NCI-H774 (cell line): ENCODE results near the gene ADAMTS2.
"Not testable (repeated sequence)": the region's sequence is repeated elsewhere in the genome, so short reads cannot be mapped to it uniquely, and the experiment has no call there.

Experiments
- DNase-seq: peaks from one replicate; lab custom pipeline; 2025; lab: John Stamatoyannopoulos, UW

Gene ADAMTS2

DNA sequence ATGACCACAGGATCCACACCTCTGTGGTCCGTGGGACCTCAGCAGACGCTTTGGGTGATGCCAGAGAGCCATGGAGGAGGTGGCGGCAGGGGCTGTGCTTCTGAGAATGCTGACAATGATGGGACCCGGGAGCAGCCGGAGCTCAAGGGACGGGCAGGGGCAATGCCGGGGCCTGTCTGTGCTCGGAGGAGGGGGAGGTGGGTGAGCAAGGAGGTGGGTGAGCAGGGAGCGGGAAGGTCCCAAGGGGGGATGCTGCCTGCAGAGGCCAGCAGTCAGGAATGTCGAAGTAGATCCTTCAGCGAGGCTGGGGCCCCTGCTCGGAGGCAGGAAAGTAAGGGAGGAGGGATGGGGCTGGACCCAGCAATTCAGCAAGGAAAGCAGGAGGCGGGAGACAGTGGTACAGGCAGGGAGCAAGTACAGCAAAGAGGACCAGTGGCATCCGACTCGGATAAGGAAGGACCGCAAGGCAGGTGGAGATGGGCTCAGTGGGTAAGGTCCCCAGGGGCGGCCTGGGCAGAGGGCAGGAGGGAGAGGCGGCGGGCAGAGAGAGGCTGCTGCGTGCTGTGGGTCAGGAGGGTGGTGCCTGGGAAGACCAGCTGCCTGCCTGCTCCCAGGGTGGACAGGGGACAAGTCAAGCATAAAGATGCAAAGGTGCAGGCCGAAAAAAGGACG is 49.0 kb downstream of the ADAMTS2 start:
- DNase-seq: no peak

DNA sequence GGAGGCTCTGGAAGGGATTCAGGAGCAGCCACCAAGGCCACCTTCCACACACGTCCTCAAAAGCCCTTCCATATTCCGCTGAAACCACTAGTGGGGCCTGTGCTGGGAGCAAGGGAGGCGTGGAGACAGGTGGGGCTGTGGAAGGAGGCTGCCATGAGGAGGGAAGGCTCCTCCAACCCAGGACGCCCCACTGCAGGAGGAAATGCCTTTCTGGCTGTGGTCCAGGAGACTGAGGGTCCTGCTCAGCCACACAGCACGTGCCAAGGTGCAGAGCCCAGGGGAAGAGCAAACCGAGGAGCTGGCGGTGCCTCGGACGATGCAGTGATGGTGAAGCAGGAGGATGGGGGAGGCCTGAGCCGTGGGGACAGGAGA is 49.5 kb downstream of the ADAMTS2 start:
- no peak for DNase-seq

DNA sequence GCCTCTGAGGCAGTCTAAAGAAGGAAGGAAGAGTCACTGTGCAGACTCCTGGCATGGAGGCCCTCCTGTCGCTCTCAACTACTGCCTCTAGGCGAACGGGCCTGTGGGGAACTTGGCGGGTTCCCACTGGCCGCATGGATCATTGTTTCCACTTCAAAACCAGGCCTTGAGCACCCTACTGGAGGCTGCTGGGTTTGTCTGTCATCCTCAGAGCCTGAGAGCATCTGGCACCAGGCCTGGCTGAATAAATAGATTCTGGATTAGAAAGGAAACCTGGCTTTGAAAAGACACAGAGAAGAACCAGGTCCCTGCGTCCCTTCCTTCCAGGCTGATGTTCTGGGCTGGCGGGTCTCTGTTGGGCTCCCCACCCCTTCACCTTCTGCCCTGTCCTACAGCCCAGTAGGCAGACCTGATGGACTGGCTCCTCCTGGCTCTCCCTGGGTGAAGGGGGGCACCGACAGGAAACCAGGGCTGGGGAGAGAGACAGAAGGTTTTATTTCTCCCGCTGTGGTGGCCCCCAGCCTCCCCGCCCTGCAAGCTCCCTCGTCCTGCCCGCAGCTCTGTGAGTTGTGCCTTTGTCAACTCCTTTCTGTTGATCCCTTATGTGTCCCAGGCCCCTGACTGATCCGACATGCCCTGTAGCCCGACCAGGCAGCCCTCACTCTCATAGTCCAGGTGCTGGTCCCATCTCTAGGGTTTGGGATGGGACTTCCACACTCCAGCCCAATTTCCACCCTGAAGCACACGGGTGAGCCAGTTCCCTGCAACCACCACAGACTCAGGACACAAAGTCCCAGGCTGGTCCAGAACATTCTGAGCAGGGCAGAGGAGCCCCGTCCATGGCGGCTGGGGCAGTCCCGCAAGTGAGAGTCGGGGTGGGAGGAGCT is 50.1 kb downstream of the ADAMTS2 start:
- no peak for DNase-seq

DNA sequence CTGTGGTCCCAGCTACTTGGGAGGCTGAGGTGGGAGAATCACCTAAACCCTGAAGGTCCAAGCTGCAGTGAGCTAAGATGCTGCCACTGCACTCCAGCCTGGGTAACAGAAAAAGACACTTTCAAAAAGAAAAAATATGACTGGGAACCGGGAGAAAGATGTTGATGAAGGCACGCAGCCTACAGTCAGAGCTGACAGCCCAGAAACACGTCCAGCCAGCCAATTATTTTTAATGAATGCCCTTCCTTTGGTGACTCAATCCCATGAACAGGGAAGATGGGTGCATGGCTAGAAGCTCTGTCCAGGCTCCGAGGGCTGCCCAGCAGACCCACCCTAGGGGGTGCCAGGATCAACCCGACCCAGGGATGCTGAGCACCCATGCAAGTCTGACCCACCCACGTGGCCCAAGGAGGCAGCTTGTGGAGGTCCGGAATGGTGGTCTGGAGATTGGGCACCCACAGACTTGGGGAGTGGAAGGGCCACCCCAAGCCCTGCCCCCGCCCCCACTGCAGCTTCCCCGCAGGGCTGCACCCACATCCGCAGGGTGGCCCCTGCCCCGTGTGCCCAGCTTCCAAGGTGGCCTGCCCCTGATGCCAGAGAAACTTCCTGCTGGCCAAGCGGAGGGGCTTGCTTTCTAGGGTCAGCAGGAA is 51.0 kb downstream of the ADAMTS2 start:
- DNase-seq: no peak

DNA sequence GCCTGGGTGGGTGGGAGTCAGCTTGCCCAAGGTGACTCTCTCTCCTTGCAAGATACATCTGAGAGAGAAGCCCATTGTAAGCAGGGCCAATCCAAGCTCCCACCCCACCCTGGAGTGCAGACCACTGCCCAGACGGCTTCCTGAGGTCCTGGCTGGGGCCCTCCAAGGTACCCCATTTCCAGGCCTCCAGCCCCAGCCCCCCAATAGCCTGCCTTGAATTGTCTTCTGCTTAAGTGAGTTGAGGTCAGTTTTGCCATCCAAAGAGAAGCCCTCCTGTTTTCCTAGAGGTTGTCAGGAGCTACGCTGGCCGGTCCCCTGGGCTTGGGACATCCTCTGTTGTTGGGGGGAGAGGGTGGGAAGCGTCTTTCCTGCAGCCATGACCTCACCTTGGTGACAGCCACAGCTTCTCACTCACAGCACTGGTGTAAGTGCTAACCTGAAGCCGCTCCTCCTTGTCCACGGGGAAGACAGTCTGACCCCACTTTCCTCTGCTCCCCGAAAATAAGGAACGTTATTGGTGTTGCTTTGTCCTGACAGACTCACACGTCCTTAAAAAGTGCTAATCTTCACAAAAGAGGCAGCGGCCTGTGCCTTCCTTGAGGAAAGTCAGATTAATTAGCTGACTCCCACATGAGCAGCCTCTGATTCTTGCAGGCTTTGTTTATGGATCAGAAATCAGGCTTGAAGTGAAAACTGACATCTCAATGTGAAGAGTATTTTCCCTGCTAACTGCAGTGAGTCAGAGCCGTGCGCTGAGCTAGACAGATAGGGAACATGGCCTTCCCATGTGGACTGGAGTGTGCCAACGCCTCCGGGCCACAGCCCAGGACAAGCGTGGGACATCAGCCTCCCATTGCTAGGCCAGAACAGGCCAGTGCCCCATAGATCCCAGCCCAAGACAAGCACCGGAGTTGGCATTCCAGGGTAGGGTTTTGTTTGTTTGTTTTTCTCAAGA is 52.3 kb downstream of the ADAMTS2 start:
- DNase-seq: no peak

DNA sequence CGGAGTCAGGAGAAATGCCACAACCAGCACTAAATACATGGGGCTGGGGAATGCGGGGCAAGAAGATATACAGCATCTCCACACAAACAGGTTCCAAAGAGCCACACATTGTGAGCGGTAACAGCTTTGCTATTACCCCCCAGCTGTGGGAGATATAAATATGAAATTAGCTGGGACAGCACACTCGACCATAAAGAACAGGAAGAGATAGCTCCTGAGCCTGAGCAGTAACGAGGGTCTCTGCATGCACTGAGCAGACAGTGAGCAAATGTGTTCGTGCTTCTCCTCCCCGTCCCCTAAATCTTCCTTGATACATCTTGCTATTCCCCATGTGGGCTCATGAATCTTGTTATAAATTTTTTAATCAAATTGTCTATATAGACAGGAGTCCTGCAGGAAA is 53.1 kb downstream of the ADAMTS2 start:
- no peak for DNase-seq

DNA sequence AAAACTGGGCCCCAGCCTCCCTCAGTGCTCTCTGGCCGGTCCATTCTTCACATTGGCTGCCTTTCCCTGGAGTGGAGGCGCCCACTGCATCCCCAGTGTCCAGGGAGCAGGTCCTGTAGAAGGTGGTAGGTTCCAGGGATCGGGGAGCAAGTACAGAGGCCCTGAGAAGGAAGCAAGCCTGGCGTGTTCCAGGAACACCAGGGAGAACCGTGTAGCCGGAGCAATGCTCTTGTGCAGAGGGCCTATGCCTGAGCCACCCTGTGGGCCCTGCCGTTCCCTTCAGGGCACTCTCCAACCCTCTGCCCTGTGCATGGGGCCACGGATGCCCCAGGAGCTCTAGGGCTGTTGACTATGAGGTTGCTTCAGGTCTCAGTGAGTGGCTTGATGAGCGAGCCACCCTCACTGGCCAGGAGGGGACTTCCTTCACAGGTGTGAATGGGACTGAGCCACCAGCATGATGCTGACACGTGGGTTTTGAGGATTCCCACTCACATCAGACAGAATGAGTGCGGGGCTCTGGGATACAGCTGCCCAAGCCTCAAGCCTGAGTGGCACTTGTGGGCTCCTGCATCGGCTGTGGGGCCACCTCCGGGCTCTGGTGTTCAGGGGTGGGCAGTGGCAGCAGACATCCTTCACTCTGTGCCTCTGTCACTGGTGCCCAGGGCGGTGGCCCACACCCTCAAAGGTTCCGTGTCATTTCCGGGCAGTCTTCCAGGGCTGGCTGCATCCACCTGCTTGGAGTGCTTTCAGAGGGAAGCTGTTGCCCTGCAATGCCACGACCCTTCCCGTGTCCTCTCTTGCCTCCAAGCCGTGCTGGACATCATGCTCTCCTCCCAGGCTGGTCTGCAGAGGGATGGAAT is 54.4 kb downstream of the ADAMTS2 start:
- no peak for DNase-seq

DNA sequence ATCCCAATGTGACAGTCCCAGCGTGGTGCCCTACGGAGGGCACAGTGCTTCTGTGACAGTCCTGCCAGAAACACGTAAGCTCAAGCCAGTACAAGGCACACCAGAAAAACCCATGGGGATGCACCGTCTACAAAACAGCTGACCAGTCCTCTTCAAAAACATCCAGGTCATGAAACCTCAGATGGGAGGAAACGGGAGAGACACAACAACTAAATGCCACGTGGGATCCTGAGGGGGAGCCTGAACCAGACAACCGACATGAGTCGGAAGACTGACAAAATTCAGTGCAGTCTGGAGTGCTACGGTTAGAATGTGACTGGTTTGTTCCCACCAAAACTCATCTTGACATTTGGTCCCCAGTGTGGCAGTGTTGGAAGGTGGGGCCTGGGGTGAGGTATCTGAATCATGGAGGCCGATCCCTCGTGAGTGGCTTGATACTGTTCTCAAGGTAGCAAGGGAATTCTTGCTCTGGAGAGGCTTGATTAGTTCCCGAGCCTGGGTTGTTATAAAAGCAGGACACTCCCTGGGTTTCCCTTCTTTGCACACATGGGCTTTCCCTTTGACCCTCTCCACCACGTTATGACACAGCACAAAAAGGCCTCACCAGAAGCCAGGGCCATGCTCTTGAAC is 55.4 kb downstream of the ADAMTS2 start:
- DNase-seq: no peak

DNA sequence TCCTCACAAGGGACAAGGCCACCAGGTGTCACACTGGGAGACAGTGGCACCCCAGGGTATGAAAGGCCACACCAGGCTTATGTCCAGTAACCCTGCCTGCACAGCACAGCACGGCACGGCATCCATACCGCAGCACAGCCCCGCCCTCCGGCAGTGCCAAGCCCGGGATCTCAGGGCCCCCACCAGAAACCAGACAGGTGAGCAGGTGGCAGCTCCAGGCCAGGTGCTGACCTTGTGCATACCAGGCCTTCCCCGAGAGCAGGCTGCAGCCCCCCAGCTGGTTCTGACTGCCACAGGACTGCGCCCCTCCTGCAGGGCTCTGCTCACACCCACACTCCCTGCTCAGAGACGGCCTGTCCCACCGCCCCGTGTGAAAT is 56.5 kb downstream of the ADAMTS2 start:
- DNase-seq: no peak

DNA sequence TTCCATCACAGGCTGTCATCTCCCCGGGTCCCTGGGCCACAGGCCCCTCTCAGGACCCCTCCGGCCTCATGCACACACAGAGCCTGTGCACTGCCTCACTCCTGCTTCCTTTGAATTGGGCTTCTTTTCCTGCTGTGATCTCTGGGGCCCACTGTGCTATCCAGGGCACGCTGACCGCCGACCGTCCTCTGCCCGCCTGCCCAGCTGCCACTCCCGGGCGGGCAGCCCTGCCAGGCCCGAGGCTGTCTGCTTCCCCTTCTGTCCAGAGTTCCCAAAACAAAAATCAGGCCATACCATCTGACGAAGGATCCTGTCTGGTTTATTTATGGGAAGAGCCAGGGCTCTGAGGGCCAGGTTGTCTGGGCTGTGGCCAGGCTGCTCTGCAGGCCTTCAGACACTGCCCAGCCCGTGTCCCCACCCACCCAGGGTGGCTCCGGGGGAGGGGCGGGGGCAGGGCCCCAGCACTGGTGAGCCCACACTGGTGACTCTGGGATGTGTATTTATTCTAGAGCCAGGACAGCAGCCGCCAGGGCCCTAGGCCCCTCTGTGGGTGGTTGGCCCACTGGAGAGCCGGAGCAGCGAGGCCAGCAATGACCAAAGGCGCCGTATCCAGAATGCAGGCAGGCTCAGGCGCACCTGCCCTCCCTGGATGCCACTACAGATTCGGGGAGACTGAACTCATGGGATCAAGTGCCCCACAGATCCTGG is 57.0 kb downstream of the ADAMTS2 start:
- DNase-seq: no peak

DNA sequence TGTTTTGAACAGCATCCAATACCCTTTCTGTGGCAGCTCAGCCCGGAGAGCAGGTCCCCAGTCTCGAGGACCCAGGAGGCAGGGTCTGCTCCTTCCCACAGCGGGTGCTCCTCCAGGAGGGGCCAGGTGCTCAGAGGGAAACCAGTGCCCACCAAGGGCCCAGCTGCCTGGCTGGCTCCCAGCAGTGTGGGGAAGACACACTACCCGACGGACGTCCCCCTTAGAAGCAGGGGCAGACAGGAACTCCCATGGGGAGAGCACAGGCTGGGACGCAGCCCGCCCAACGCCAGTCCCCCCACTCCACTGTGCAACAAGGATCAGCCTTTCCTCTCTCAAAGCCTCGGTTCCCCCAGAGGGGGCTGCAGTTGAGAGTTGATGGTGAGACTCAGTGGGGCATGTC is 57.6 kb downstream of the ADAMTS2 start:
- DNase-seq: no peak

DNA sequence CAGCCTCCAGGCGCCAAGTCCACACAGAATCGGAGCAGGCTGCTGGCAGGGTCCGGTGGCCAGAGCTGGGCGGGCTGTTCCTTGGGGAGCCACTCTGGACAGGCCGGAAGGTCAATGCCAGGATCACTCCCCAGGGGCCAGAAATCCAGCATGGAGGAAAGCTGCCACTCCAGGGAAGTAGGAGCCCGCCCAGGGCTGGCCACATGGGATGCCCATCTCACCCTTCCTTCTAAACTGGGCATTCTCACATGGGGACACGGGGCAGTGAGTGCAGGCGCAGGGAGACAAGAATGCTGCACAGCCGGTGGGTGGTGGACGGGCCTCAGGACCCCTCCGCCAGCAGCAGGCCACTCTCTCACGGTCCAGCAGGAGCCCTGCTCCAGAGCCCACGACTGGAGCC is 58.2 kb downstream of the ADAMTS2 start:
- DNase-seq: no peak

DNA sequence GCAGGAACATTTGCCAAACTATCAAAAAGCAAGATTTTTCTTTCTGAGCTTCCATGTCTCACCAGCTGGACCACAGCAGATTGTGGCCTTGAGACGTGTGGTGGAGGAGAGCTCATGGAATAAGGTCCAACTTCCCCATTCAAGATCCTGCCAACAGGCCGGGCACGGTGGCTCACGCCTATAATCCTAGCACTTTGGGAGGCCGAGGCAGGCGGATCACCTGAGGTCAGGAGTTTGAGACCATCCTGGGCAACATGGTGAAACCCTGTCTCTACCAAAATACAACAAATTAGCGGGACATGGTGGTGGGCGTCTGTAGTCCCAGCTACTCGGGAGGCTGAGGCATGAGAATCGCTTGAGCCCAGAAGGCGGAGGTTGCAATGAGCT is 59.5 kb downstream of the ADAMTS2 start:
- DNase-seq: not testable (repeated sequence)

DNA sequence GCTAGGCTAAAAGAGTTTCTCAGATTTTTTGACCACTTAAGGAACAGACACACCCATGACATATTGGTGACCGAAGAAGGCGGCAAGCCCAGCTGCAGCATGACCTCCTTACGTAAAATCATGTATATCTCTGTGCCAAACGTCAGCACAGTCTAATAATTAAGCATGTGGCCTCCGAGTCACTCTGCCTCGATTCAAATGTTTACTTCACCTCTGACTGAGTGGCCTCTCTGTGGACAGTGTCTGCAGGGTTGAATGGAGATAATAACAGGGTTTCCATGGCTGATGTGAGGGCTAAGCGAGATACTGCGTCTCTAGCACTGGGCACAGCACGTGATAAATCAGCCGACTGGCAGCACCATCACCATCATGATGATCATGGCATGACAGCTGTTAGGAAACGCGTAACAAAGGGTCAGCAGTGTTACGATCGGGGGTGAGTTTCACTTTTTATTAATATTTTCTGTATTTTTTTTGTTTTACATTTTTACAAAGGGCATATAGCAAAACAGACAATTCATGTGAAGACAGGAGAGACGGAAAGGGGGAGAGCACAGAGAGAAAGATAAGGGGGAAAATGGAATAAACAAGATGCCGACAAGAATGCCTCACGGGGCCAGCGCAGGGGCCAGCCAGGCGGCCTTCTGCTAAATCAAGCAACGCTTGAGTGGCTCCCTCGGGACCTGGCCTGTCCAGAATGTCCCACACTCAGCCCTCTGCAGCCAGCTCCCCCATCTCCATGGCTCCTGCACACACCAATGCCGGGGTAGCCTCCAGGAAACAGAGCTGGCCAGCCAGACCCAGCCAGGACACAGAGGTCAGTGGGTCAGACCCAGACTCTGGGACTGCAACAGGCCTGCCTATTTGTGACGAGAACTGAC is 60.3 kb downstream of the ADAMTS2 start:
- peak; percentile 75 for DNase-seq

DNA sequence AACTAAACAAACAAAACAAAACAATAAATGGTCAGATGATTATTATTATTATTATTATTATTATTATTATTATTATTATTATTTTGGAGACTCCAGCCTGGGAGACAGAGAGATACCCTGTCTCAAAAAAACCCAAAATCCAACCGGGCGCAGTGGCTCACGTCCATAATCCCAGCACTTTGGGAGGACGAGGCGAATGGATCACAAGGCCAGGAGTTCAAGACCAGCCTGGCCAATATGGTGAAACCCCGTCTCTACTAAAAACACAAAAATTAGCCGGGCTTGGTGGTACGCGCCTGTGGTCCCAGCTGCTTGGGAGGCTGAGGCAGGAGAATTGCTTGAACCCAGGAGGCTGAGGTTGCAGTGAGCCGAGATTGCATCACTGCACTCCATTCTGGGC is 61.4 kb downstream of the ADAMTS2 start:
- DNase-seq: not testable (repeated sequence)

DNA sequence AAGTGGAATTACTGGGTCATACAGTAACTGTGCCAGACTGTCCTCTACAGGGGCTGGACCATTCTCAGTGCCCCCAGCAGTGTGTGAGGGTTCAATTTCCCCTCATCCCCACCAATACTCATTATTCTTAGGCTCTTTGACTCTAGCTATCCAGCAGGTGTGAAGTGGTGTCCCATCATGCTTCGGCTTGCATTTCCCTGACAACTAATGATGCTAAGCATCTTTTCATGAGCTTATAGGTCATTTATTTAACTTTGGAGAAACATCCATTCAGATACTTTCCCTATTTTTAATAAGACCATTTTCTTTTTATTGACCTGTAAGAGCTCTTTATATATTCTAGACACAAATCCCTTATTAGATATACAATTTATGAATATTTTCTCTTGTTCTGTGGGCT is 63.6 kb downstream of the ADAMTS2 start:
- DNase-seq: no peak

DNA sequence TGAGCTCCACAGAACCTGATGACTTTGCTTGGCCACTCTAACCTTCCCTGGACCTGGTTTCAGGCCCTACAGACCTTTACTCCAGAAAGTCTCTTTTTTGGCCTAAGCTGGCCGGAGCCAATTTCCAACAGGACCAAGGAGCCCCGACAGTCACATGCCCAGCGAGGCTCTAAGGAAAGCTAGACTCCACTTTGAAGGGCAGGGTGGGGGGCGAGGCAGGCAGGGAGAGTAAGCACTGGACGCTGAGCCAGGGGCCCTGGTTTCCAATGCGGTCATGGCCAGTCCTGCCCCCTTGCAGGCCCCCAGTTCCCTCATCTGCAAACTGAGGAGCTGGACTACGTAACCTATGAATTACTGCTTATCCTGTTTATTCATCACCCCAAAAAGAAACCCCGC is 65.2 kb downstream of the ADAMTS2 start:
- no peak for DNase-seq

DNA sequence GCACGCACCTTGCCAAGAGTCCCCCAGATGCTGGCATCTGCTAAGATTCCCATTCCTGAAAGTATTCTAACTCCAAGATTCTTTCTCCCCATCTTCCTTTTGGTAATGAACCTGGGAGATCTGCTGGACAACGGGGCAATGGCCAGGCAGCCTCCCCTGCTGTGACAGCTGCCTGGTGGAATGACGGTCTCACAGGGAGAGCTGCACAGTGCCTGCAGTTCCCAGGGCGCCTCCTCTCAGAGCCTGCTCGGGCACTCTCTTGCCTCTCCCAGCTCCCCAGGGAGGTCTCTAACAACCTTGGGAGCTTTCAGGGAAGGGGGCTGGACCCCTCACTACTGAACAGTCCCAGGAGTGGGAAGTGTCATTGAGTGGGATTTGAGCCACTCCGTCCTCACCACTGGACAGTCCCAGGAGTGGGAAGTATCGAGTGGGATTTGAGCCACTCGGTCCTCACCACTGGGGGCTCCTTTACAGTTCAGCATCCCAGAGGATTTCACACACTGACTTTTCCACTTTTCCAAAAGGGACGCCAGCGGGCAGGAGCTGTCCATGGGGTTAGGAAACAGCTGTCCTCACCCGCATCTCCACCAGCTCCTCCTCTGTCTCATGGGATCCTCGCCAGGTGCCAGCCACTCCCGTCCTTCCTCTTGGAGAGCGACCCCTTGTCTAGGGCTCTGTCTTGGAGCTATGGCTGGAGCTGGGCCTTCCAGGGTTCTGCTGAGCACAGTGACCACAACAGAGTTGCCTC is 65.7 kb downstream of the ADAMTS2 start:
- DNase-seq: no peak
